Measurements from ENCODE around the gene LRIF1. TPM values are rescaled to one million over a fixed set of nuclear protein-coding genes. Genes with fewer than 3 reads are reported as not detected.

LRIF1 gene
- total RNA-seq, 1 experiment from 2014 or later = 33.9 TPM

Other genes with a start within 250 kb of the LRIF1 start
- gene CD53, start 90.8 kb downstream of the LRIF1 start, total RNA-seq (2014; rRNA removed; shearing (Covaris generic)) = not detected in 2 replicates
- 44.3 and 61.1 TPM in 2 replicates for gene DRAM2, start 176.2 kb upstream of the LRIF1 start, total RNA-seq (2014; rRNA removed; shearing (Covaris generic))
- 33.5 and 35.9 TPM in 2 replicates for gene CEPT1, start 176.3 kb upstream of the LRIF1 start, total RNA-seq (2014; rRNA removed; shearing (Covaris generic))
- gene DENND2D, start 236.7 kb upstream of the LRIF1 start, total RNA-seq (2014; rRNA removed; shearing (Covaris generic)) = 0.41 and 1.6 TPM in 2 replicates

Measured in A172 (cell line).